Activated CD4-positive, alpha-beta T cell treated with anti-CD3 and anti-CD28 coated beads, Interleukin-2, amount 50 U/mL, for 48 hours (primary cell): Measurements from ENCODE around the gene TP53BP2.
"Not testable (repeated sequence)": the region's sequence is repeated elsewhere in the genome, so short reads cannot be mapped to it uniquely, and the experiment has no call there.

Experiments used
- DNase-seq, 2 experiments: peaks; one replicate each; pipeline ENCODE4 v3.0.0-alpha.2; 2020

The TP53BP2 gene

DNA sequence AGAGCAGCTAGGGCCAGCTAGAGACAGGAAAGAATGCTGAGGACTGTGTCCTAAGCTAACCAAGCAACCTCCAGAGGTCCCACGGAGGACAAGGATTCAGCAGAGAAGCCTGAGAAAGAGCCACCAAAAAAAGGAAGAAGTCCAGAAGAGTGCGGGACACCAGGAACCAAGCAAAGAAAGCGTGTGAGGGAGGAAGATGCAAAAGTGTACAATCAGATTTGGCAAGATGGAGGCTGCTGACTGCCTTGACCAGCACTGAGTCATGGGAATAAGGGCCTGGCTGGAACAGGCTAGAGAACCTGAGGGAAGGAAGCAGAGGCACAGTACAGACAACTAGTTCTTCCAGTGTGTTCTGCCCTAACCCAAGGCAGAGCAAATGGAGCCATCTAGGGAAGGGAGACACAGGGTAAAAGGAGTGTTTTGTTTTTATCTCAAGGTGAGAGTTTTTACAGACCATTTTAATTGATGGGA is 18.5 kb downstream of the TP53BP2 start:
- DNase-seq = no peak

DNA sequence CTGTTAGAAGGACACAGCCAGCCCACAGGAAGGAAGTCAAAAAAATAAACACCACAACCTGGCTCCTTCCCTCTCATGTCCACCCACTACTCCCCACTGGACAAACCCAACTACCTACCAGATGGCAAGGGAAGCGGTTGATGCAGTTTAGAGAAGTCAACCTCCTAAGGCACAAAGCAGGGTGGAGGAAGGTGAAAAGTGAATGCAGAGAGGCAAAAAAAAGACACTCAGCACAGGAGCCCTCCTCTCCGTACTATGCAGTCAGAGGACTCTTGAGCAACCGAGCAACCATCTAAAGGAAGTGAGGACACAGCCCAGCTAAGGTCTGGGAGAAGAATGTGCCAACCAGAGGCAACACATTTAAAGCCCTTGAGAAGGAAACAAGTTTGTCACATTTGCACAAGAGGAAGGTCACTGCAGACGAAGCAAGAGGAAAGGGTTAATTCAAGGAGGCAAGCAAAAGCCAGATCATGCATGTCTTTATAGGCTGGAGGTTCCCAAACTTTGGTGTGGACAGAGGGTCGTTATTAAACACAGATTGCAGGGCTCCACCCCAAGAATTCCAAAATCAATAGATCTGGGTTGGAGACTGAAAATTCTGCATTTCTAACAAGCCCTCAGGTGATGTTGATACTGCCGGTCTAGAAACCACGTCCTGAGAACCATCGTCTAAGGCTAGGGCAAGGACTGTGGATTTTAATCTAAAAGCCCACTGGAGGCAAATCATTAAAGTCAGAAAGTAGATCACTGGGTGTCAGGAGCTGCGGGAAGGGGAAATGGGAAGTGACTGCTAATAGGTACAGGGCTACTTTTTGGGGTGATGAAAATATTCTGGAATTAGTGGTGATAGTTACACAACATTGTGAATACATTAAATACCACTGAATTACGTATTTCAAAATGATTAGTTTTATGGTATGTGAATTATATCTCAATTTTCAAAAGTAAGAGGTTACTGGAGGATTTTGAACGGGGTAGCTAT is 19.7 kb downstream of the TP53BP2 start:
- no peak for DNase-seq

DNA sequence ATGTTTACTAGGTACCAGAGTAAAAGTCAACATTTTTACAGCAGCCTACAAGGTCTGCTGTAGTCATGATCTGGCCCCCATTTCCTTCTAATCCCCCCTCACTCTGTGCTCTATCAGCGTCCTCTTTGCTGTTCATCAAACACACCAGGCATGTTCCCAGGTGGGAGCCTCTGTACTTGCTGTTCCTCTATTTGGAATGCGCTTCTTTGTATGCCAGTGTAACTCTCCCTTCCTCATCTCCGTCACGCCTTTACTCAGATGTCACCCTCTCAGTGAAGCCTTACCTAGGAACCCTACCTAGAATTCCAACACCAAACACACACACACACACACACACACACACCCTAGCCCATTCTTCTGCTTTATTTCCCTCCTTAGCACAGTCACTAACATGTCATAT is 21.0 kb downstream of the TP53BP2 start:
- no peak for DNase-seq

DNA sequence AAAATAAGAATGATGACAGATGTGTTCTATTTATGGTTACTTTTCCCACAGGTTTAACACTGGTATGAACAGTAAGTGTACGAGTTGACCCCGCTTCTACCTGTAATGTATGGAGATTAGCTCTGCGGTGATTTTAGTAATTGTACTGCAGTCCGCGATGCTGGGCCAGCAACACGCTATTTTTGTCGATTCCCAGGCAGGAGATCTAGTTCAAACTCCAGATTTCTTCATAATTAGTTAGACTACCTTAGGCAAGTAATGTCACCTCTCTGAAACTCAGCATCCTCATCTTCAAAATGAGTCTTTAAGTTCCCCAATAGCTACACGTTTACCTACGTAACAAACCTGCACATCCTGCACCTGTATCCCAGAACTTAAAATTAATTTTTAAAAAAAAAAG is 21.5 kb downstream of the TP53BP2 start:
- no peak for DNase-seq

DNA sequence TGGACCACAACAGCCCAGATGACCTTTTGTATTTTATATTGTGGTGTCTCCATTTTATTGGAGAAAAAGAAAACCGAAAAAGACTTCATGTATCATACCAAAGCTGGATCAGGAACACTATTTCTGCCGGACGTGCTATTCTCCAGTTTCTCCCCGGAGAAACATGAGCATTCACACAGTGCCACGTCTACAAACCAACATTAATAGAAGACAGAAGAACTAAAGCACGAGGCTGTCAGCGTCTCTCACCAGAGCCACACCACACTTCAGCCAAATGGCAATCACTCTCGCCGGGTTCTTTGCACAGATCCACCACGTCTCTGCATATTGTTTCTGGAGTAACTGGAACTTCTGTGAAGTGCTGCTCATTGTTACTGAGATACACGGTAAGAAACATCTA is 24.8 kb downstream of the TP53BP2 start:
- no peak for DNase-seq

DNA sequence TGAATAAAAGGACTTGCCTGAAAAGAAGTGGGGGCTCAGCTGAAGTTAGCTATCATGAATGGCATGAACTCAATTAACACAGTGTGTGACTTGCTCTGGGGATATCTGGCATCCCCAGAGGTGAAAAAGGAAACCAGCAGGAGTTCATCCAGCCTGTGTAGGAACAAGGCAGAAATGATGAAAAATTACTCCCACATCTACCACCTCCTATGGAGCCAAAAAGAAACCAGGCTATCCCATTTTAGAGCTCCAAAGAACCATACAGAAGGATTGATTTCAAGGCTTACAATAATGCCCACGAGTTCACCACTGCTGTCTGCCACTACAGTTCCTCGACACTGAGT is 25.3 kb downstream of the TP53BP2 start:
- no peak for DNase-seq

DNA sequence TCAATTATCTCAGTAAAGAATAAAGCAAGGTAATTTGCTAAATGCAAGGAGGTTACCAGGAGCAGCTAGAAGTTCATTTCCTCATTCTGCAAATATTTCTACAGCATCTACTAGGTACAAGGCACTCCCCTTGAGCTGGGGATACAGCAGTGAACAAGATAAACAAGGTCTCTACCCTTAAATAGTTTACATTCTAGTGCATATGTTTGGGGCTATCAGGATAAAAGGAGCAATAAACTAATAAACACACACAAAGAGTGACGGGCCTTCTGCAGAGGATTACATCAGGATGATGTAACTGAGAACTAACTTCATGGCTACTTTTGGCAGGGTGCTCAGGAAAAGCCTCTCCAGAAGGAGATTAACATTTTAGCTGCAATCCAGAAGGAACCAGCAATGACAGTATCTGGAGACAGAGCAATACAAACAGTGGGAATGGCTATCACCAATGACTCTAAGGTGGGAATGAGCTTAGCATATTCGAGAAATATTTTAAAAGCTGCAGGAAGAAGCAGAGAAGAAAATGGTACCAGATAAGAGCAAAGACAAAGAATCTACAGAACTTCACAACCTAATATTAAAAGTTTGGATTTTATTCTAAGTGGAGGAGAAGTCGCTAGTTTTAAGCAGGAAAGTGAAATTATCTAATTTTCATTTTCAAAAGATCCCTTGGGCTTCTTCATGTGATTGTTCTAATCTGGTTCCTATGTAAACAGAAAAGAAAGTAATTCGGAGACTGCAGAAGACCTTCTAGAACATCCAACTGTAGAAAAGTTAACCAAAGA is 25.8 kb downstream of the TP53BP2 start:
- DNase-seq = no peak

DNA sequence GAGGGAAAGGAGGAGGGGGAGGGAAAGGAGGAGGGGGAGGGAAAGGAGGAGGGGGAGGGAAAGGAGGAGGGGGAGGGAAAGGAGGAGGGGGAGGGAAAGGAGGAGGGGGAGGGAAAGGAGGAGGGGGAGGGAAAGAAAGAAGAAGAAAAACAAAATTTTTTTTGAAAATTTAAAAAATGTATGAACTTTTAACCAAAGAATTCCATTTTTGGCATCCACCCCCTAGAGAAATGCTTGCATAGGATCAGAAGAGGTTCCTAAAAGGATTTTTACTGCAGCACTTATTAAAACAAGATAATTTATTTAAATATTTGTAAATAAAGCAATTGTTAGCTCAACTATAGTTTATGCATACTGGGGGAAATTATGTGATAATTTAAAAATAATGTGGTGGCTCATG is 28.5 kb downstream of the TP53BP2 start:
- DNase-seq = not testable (repeated sequence)

DNA sequence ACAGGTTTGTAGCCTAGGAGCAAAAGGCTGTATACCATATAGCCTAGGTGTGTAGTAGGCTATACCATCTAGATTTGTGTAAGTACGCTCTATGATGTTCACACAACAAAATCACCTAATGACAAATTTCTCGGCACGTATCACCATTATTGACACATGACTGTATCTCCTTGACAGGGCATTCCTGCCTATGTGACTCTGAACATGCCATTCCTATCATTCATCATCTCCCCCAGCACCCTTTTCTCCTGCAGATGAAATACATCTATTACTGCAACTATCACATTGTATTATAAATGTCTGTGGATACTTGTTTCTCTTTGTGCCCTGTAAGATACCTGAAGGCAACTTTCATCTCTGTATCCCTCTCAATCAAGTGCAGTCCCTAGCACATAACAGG is 29.9 kb downstream of the TP53BP2 start:
- no peak for DNase-seq

DNA sequence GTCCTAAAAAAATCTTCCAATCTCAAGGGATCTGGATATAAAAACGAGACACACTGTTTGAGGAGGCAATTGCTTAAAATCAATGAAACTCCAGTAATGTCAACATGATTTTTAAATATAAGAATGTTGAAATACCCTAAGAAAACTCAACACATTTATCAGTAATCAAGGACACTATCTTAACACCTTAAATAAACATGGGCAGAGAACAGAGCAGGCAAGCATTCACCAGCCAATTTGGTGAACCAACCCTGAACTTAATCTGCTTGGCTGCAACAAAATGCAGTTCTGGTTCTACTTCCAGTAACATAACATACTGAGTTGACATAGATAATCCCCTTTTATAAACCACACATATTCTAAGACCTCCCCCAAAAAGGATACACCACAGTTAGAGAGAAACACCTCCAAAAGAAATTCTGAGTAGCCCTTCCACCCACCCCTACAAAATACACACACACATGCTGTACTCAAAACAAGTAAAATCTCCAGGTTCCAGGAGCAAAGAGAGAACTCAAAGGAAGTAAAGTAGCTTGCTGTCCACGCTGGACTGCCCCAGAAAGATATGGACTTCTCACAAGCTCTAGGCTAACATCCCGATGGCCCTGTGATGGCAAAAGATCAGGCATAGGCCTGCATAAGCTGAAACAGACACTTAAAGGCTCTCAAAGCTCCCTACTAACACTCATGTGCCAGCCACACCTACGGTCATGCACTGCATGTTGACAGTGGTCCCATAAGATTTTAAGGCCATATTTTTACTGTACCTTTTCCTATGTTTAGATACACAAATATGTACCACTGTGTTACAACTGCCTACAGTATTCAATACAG is 30.5 kb downstream of the TP53BP2 start:
- no peak for DNase-seq

DNA sequence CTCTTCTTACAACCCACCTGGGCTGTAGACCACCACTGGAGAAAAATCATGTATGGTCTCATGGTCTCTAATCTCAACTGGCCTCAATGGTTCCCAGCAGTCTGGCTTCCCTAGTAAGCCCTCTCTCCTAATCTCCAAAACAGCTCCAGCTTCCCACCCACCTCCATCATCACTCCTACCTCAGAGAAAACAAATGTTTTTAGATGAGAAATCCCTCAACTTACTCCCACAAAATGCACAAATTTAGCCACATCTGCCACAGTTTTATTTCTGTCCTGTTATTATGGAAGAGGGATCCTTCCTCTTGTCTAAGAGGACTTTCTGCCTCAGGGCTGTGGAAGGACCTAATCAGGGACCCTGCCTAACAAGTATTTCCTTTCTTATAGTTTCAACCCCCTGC is 32.1 kb downstream of the TP53BP2 start:
- no peak for DNase-seq

DNA sequence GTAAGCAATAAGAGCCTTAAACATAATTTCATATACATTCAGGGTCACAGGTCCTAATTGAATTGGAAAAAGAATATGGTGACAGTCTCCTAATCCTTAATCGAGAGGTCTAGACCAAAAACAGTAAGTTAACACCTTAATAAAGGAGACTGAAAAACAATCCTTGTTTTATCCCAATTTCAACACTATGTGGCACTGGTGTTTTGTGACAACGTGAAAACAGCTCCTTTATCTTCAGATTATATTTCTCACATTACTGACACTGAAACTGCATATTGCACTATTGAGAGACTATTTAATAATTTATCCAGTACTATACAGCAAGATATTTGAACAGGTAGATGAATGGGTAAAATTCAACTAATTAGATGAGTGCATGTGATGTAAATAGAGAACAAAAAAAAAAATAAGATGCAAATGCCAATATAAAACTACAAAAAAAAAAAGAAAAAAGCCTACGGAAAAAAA is 34.1 kb downstream of the TP53BP2 start:
- DNase-seq = no peak

DNA sequence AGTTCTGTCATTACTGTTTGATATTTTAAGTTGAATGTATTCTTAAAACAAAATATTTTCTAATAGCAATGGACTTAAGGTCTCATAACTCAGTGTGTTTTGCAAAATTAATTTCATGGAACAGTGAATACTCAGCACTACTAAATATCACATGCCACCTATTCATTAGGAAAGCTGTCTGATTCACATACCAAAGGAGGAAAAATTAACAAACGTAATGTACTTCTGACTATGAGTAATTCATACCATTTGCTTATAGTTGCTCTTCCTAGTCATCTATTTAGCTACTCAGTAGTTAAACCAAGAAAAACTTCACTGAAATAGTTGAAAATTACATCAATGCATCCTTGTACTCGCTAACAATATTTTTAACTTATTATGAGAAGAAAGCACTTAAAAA is 35.2 kb downstream of the TP53BP2 start:
- DNase-seq = no peak

DNA sequence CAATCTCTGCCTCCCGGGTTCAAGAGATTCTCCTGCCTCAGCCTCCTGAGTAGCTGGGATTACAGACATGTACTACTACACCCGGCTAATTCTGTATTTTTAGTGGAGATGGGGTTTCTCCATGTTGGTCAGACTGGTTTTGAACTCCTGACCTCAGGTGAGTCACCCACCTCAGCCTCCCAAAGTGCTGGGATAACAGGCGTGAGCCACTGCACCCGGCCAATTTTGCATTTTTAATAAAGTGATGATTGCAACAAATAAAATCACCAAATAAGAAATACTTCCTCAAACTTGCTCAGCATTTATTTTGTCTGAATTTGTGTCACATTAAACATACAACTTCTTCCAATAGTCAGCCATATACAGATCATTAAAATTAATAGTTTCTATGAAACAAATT is 35.8 kb downstream of the TP53BP2 start:
- DNase-seq = not testable (repeated sequence)

DNA sequence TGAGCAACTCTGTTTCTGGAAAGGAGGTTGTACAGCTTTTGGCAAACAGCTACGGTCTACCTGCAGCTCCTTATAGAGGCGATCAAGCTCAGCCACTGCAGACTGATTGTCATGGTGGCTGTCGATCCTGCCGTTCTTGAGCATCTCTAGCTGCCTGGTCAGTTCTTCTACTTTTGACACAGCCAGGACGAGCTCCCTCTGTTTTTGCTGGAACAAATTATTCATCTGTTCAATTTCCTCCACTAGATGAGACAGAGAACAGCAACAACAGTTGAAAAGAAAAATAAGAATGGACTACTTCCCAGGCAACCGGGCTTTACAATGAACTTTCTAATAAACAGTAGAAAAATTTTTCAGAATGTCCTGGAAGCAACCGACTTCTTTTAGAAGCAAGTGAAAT is 42.5 kb downstream of the TP53BP2 start:
- DNase-seq = no peak

DNA sequence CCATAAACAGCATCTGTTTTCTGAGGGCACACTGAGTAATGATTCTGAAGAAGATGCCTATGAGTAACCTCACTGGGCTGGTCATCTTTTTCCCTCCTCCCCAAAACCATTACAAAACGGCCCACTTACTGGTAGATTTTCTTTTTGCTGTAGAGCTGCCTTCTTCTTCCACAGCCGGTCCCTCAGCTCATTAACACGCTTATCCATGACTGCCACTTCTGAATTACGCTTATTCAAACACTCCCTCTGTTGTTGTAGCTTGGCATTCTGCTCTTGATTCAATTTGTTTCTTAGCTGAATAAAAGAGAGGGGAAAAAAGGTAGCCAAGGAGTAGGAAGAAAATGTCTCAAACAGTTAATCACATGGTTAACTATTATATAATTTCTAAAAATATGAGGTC is 43.1 kb downstream of the TP53BP2 start:
- no peak for DNase-seq

DNA sequence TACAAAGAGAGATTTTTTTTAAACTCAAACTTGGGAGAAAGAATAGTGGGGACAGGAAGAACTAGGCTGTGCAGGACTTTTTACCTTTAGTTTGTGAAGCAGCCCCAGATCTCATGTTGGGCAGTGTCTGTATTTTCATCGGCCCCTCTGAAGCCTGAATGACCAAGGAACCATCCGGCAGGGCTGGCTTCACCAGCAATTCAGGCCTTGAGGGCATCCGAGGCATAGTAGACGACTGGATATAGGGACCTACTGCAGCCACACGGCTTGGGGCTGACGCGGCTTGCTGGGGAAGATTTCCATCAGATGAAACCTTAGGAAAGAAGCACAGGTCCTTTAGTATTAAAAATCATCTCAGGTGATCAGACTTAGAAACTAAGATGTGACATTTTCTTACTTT is 43.7 kb downstream of the TP53BP2 start:
- DNase-seq = no peak

DNA sequence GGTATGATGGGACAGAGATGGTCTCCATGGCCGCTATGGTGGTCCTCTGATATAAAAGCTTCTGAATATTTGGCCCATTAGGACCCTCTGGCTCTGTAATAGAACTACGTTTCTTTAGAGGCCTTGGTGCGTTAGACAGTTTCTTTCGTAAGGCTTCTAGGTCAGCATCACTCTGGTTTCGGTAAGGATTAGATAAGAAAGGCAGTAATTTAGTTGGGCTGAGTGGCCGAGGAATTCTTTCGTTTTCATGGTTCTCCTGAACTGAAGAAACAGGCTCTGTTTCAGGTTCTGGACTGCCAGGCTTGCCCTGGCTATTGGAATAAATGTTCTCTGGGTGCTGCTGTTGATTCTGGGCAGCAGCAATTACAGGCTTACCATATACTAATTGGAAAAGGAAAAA is 49.5 kb downstream of the TP53BP2 start:
- no peak for DNase-seq

DNA sequence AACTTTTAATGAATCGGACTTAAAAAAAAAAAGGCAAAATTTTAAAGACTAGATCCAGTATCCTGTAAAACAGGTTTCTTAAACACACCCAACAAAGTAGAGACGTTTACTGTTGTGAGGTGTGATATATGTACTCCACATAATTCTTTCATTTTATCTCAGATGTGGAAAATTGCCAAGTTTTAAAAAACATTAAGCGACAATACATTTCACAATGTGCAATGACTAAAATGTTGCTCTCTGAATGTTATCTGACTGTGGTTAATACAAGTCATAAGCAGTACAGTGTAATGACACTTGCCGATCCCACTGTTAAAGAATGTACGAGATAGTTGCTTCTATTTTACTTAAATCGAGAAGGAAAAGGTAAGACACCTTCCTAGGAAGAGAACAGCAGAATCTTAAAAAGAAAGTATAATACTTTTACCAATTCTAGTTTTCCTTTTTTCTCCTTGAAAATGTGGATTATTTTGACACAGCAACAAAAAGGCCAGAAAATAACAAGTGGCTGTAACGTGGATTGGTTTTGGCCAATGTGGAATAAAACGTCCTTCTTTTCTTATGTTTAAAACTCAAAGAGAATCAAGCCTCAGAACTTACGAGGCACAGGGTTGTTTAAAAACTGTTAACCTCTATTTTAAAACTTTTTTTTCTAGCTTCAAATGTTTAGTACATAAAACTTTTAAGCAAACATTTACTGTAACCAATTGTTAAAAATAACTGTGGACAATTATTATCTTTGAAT is 51.4 kb downstream of the TP53BP2 start:
- DNase-seq = no peak

DNA sequence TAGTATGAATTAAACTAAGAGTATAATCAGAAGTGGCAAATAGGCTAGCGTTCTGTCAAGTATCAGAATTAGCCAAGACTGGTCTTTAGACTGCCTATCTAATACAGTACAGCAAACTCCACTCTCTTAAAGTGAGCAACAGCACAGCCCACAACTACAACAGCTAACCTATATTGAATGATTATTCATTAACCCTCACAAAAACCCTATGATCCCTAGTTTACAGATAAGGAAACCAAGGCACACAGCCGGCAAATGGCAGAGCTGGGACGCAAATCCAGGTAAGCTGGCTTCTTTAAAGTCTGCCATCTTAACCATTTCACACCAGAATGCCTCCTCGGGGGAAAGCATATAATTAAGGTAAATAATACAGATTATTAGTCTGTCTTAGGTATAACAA is 52.0 kb downstream of the TP53BP2 start:
- no peak for DNase-seq

DNA sequence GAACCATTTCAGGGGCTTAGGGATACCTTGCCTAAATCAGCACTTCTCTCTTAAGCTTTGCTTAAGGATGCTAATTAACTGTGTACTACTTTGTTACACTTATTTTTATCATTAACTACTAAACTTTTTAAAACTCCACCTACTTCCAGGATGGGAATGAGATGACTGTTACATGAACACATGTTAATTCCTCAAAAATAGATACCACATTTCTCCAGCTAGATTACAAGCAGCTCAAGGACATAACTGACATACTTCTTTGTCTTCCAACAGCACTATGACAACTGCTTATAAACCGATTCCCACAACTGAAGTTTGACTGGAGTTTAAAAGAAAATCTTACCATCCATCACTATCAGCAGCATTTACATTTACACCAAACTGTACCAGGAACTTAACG is 53.7 kb downstream of the TP53BP2 start:
- DNase-seq = no peak

DNA sequence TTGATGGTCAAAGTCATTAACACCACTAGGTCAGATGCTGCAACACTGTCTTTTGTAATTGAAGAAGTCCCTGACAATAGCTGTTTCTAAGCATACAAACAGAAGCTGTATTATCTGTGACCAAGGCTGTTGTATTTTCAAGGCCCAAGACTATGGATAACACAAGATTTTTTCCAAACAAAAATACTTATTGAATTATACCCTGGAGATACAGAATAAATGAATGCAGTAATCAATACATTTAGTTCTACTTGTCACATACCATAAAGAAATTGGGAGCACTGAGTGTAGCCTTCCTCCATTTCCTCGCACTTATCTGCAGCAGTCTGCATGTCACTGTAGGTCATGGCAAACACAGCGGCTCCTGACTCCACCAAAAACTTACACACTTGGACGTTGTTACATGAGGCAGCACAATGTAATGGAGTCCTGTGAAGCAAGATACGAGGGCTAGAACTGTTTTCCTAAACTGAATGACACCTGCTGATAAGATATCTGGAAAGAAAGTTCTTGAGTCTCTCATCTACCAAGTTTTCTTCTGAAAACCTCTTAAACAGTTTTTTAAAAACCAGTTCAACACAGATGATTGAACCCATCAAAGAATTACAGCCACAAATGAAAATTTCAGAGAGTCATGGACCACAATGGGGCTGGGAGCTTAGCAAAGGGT is 56.9 kb downstream of the TP53BP2 start:
- DNase-seq = no peak
